K562 (cell line): Measurements from ENCODE around the gene EPB41L4B. TPM values are rescaled to one million over a fixed set of nuclear protein-coding genes. Genes with fewer than 3 reads are reported as not detected.

Experiments used
- ATAC-seq: fragments of 200-7000 bp; cut with Tn5 transposase; 3 replicates; pipeline ENCODE4 v1.9.1; 2020; ENCODE audit warnings: moderate library complexity
- BruUV-seq: library from RNA; stranded (reverse); fragments of 400-500 nt; replicated peaks from 2 replicates; lab custom pipeline; 2021; lab: Mats Ljungman, UMichigan
- CTCF ChIA-PET: fragments of 300-600 bp; formaldehyde crosslinking; extraction: SDS; loops from one replicate; lab custom pipeline; 2021; ENCODE audit warnings: low intra/inter-chr PET ratio; lab: Yijun Ruan, JAX
- POLR2A ChIA-PET: fragments of 300-600, 350-650 bp; sonication (Branson Sonifier 250); formaldehyde crosslinking; extraction: SDS; loops from one replicate; lab custom pipeline; 2021; ENCODE audit warnings: antibody characterized with exemption, inconsistent platforms; lab: Yijun Ruan, JAX
- DNase-seq, 4 experiments: peaks; one replicate each; pipeline versions ENCODE4 v3.0.0 to v3.0.0-alpha.2; 2011 to 2018; ENCODE audit warnings: low spot score in 3 of 4, mixed read lengths in 3 of 4; ENCODE audit errors: extremely low read depth in 1 of 4
- FAIRE-seq: peaks from 2 replicates; lab custom pipeline; 2011; peaks lifted over from hg19 to GRCh38; lab: Jason Lieb, UNC
- H2AFZ ChIP-seq: 2 replicates; pipeline ENCODE4 v1.6.0; 2011; ENCODE audit warnings: low read depth, low read length, control low read depth, inconsistent platforms
- H3K27ac ChIP-seq: fragments of 200-600 bp; 3 replicates; pipeline ENCODE4 v1.8.0; 2011; ENCODE audit warnings: low read depth, mild to moderate bottlenecking, control low read depth, inconsistent platforms, low read length, moderate library complexity, mixed read lengths; ENCODE audit errors: extremely low read depth
- H3K27me3 ChIP-seq, 2 experiments: fragments of 300-600 bp in 1 of 2; 2 replicates in 1 of 2; 3 replicates in 1 of 2; pipeline versions ENCODE4 v1.6.0 to v1.8.0; 2011; ENCODE audit warnings: inconsistent platforms in 2 of 2, low read length in 2 of 2, mild to moderate bottlenecking in 1 of 2, mixed read lengths in 1 of 2, moderate library complexity in 1 of 2; ENCODE audit not compliant: control insufficient read depth in 2 of 2, insufficient read depth in 2 of 2
- H3K36me3 ChIP-seq: fragments of 300-600 bp; 3 replicates; pipeline ENCODE4 v1.8.0; 2011; ENCODE audit warnings: mild to moderate bottlenecking, low read length, inconsistent platforms; ENCODE audit not compliant: control insufficient read depth, insufficient read depth
- H3K4me1 ChIP-seq, 2 experiments: fragments of 200-600 bp in 1 of 2; replicated peaks in 1 of 2; 2 replicates in 1 of 2; 3 replicates in 1 of 2; pipeline versions ENCODE4 v1.5.1 to v1.8.0; 2011; ENCODE audit warnings: inconsistent platforms in 2 of 2, low read length in 2 of 2, mild to moderate bottlenecking in 1 of 2, mixed read lengths in 1 of 2, moderate library complexity in 1 of 2; ENCODE audit not compliant: control insufficient read depth in 2 of 2, insufficient read depth in 2 of 2
- H3K4me2 ChIP-seq: 2 replicates; pipeline ENCODE4 v1.6.1; 2011; ENCODE audit warnings: low read length, control low read depth, inconsistent platforms, mixed read lengths; ENCODE audit not compliant: insufficient read depth
- H3K4me3 ChIP-seq: fragments of 200-600 bp; sonication (generic), shearing (Covaris generic); 2 replicates; pipeline ENCODE4 v1.5.1; 2016; ENCODE audit warnings: control low read depth, inconsistent platforms
- H3K79me2 ChIP-seq: fragments of 200-600 bp; 3 replicates; pipeline ENCODE4 v1.8.0; 2011; ENCODE audit warnings: low read length, inconsistent platforms; ENCODE audit not compliant: control insufficient read depth, insufficient read depth
- H3K9ac ChIP-seq, 2 experiments: 2 replicates each; pipeline versions ENCODE4 v1.6.0 to v1.6.1; 2011; ENCODE audit warnings: low read depth in 2 of 2, low read length in 2 of 2, control low read depth in 1 of 2, inconsistent platforms in 1 of 2, mild to moderate bottlenecking in 1 of 2, mixed read lengths in 1 of 2; ENCODE audit not compliant: insufficient read depth in 1 of 2
- H3K9me1 ChIP-seq: one replicate; pipeline ENCODE4 v1.6.0; 2011; ENCODE audit warnings: inconsistent platforms, mild to moderate bottlenecking, low read length, moderate library complexity; ENCODE audit not compliant: control insufficient read depth, insufficient read depth
- H3K9me3 ChIP-seq: replicated peaks from 2 replicates; pipeline ENCODE4 v1.5.1; 2011; ENCODE audit warnings: low read depth, low read length, inconsistent platforms; ENCODE audit not compliant: control insufficient read depth, insufficient read depth
- H4K20me1 ChIP-seq: replicated peaks from 2 replicates; pipeline ENCODE4 v1.6.1; 2011; ENCODE audit warnings: low read length, inconsistent platforms, mixed read lengths; ENCODE audit not compliant: control insufficient read depth, insufficient read depth
- FOSL1 ChIP-seq: fragments of 200-800 bp; sonication (Bioruptor generic); conservative IDR thresholded peaks from 2 replicates; pipeline ENCODE4 v1.6.1; 2016; ENCODE audit warnings: missing genetic modification characterization, missing compliant biosample characterization
- TAF9B ChIP-seq: fragments of 450-650 bp; IDR thresholded peaks from 2 replicates; pipeline ENCODE4 v1.6.1; 2018; ENCODE audit warnings: mild to moderate bottlenecking; ENCODE audit not compliant: partially characterized antibody
- ZNF695 ChIP-seq: fragments of 450-650 bp; formaldehyde crosslinking; IDR thresholded peaks from 2 replicates; pipeline ENCODE4 v1.4.0; 2020; ENCODE audit warnings: mild to moderate bottlenecking, moderate library complexity
- WGBS: fragments of 100-300 bp; shearing (Covaris generic); methylation state at CpG from one replicate; pipeline ENCODE4 v1.1.6; 2016; ENCODE audit warnings: low coverage, mixed read lengths; ENCODE audit not compliant: insufficient coverage; ENCODE audit errors: missing lambda C conversion rate; 5-methylcytosine and 5-hydroxymethylcytosine counted together
- in situ Hi-C: fragments of 300-500 bp; cut with MboI; formaldehyde crosslinking; loops from 4 replicates; pipeline ENCODE4 v1.15.0; 2018; ENCODE audit warnings: inconsistent platforms, mixed read lengths
- intact Hi-C: fragments of 100-400 bp; cut with micrococcal nuclease; formaldehyde crosslinking; loops from 2 replicates; pipeline ENCODE4 v1.14.2; 2022
- polyA plus RNA-seq, 8 experiments: library from polyadenylated mRNA; depleted of rRNA in 4 of 8; stranded (reverse) in 5 of 8; unstranded in 3 of 8; fragments of >200 nt; fragmentation: Nextera tagmentation in 2 of 8; fragmentation: Illumina TruSeq in 1 of 8; extraction: Ambion mirVana in 2 of 8; extraction: Trizol in 1 of 8; gene quantifications; 2 replicates each; pipeline versions ENCODE4 v1.2.1 to v1.2.3, GENCODE V29; 2011 to 2014; ENCODE audit warnings: inconsistent platforms in 1 of 8, missing spikeins in 1 of 8
- total RNA-seq, 7 experiments: library from RNA; depleted of rRNA in 6 of 7; stranded (reverse); fragments of >200 nt in 6 of 7; fragmentation: Illumina TruSeq in 2 of 7; extraction: Trizol in 2 of 7; gene quantifications; 2 replicates each; pipeline versions ENCODE4 v1.2.1 to v1.2.3, GENCODE V29; 2011 to 2021; ENCODE audit warnings: low replicate concordance in 1 of 7
- TF ChIP-seq, protein P1 (sequence below): fragments of 450-650 bp; IDR thresholded peaks from 2 replicates; pipeline ENCODE4 v1.6.1; 2018; ENCODE audit not compliant: partially characterized antibody
- TF ChIP-seq, protein P2 (sequence below), 2 experiments: IDR thresholded peaks in 1 of 2; conservative IDR thresholded peaks in 1 of 2; 2 replicates each; pipeline ENCODE4 v1.6.1; 2016; ENCODE audit warnings: low read depth in 2 of 2, mild to moderate bottlenecking in 1 of 2, missing compliant biosample characterization in 1 of 2, missing genetic modification characterization in 1 of 2, moderate library complexity in 1 of 2

Gene EPB41L4B
- total and polyA plus RNA-seq, 9 of the 15 experiments (the other 6 are each of a cell fraction or from before 2014, with no cell fraction given) = 0.09 to 0.38 (median 0.21) TPM

DNA sequence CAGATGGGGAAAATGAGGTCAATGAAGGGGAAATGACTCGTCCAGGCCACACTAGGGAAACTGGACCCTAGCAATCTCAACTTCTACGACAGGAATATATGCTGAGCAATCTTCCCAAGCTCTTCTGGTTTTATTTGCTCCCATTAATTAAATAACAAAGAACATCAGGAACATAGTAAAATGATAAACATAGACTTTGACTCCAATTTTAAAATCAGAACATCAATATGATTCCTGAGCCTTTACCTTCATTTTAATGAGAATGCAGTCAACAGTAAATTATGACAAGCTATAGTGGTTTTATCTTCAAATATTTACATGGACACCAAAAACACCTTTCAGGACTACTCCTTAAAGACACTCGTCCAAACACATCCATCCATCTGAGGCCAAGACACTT lies 79.7 kb downstream of the EPB41L4B start:
- TF ChIP-seq FOSL1 (no peak), TAF9B (no peak), ZNF695 (CRISPR knock-in tag) (no peak)
- TF ChIP-seq, protein P1, sequence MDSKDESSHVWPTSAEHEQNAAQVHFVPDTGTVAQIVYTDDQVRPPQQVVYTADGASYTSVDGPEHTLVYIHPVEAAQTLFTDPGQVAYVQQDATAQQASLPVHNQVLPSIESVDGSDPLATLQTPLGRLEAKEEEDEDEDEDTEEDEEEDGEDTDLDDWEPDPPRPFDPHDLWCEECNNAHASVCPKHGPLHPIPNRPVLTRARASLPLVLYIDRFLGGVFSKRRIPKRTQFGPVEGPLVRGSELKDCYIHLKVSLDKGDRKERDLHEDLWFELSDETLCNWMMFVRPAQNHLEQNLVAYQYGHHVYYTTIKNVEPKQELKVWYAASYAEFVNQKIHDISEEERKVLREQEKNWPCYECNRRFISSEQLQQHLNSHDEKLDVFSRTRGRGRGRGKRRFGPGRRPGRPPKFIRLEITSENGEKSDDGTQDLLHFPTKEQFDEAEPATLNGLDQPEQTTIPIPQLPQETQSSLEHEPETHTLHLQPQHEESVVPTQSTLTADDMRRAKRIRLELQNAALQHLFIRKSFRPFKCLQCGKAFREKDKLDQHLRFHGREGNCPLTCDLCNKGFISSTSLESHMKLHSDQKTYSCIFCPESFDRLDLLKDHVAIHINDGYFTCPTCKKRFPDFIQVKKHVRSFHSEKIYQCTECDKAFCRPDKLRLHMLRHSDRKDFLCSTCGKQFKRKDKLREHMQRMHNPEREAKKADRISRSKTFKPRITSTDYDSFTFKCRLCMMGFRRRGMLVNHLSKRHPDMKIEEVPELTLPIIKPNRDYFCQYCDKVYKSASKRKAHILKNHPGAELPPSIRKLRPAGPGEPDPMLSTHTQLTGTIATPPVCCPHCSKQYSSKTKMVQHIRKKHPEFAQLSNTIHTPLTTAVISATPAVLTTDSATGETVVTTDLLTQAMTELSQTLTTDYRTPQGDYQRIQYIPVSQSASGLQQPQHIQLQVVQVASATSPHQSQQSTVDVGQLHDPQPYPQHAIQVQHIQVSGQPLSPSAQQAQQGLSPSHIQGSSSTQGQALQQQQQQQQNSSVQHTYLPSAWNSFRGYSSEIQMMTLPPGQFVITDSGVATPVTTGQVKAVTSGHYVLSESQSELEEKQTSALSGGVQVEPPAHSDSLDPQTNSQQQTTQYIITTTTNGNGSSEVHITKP = no peak
- TF ChIP-seq, protein P2, sequence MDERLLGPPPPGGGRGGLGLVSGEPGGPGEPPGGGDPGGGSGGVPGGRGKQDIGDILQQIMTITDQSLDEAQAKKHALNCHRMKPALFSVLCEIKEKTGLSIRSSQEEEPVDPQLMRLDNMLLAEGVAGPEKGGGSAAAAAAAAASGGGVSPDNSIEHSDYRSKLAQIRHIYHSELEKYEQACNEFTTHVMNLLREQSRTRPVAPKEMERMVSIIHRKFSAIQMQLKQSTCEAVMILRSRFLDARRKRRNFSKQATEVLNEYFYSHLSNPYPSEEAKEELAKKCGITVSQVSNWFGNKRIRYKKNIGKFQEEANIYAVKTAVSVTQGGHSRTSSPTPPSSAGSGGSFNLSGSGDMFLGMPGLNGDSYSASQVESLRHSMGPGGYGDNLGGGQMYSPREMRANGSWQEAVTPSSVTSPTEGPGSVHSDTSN (CRISPR knock-in tag; IDR thresholded peaks at IDR 0.05; ENCODE audit: low read depth) = no peak
- TF ChIP-seq, protein P2 (tag; conservative IDR thresholded peaks at IDR 0.05; ENCODE audit: low read depth) = no peak
- TF ChIP-seq, all 486 proteins: peak for 0
- no peaks in the 10 kb centered on the region for H3K79me2 ChIP-seq
- DNase-seq (no peak), ATAC-seq (no peak), FAIRE-seq (no peak)
- no peak overlapping the region for H3K27ac ChIP-seq
- H3K4me3 ChIP-seq = no peak overlapping the region
- H3K9me3 ChIP-seq = no peaks in the 10 kb centered on the region
- POLR2A ChIA-PET = interaction anchor here (1.4 kb wide), 1 partner anchor 11 kb away, joined by 4 read pairs; no protein-coding TSS in a partner anchor
- no peak overlapping the region for H3K9ac ChIP-seq
- no peak overlapping the region for H2AFZ ChIP-seq
- no peaks in the 10 kb centered on the region for H3K4me1 ChIP-seq
- CTCF ChIA-PET = no interaction called here
- WGBS = 0% methylated on average over 3 of the region's 3 CpGs
- in situ Hi-C loops = no loop called here
- no TSS peak for BruUV-seq
- H4K20me1 ChIP-seq = no peaks in the 10 kb centered on the region
- intact Hi-C loops = no loop called here
- peaks cover 0 to 4% of the 10 kb centered on the region in 2 experiments; a peak in 2 of 5 replicates for H3K27me3 ChIP-seq
- H3K9me1 ChIP-seq = no peaks in the 10 kb centered on the region
- no peaks in the 10 kb centered on the region for H3K36me3 ChIP-seq
- H3K4me2 ChIP-seq = no peak overlapping the region
